ENCODE data around the gene RUBCN. TPM values are rescaled to one million over a fixed set of nuclear protein-coding genes. Genes with fewer than 3 reads are reported as not detected.
A peak's percentile ranks its signal among the peaks of the same experiment; 100 is the strongest.
"Not testable (repeated sequence)": the region's sequence is repeated elsewhere in the genome, so short reads cannot be mapped to it uniquely, and the experiment has no call there.

Gene RUBCN
- total RNA-seq, 1 donor from 2014 or later: 33.1 TPM

- Histone ChIP-seq H3K9me3 (no peaks in the 10 kb centered on the region), H3K36me3 (no peaks in the 10 kb centered on the region), H3K4me3 (no peak overlapping the region), H3K27me3 (ENCODE audit: low read depth) (no peaks in the 10 kb centered on the region), H3K27ac (peak overlapping the region; percentile 64), H3K4me1 (peaks cover 27% of the 10 kb centered on the region)
- DNase-seq (no peak), ATAC-seq (no peak)
- TF ChIP-seq CTCF (IDR thresholded peaks at IDR 0.05): no peak
- intact Hi-C loops (cut with DNase I): no loop called here
These were observed 1.9 kb downstream of the RUBCN start for GRCh38 chr3:197734667-197735318.

DNA sequence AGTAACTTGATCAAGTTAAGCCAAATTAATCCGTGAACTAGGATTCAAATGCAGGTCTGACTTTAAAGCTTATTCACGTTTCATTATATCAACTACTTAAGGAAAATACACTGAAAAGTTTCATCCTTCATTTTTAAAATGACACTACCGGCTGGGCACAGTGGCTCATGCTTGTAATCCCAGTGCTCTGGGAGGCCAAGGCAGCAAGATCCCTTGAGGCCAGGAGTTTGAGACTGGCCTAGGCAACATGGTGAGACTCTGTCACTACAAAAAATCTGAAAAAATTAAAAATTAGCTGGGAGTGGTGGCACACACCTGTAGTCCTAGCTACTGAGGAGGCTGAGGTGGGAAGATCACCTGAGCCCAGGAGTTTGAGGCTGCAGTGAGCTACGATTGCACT is 3.7 kb downstream of the RUBCN start:
- H3K9me3 ChIP-seq: no peaks in the 10 kb centered on the region
- H3K4me3 ChIP-seq: no peak overlapping the region
- H3K27me3 ChIP-seq (ENCODE audit: low read depth): no peaks in the 10 kb centered on the region
- no peaks in the 10 kb centered on the region for H3K36me3 ChIP-seq
- ATAC-seq (no peak), DNase-seq (no peak)
- H3K27ac ChIP-seq: no peak overlapping the region
- H3K4me1 ChIP-seq: peaks cover 27% of the 10 kb centered on the region
- intact Hi-C loops (cut with DNase I): no loop called here
- TF ChIP-seq CTCF (IDR thresholded peaks at IDR 0.05): no peak

DNA sequence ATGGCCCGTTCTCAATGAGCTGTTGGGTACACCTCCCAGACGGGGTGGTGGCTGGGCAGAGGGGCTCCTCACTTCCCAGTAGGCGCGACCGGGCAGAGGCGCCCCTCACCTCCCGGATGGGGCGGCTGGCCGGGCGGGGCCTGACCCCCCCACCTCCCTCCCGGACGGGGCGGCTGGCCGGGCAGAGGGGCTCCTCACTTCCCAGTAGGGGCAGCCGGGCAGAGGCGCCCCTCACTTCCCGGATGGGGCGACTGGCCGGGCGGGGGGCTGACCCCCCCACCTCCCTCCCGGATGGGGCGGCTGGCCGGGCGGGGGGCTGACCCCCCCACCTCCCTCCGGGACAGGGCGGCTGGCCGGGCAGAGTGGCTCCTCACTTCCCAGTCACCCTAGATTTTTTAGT is 5.2 kb downstream of the RUBCN start:
- H3K36me3 ChIP-seq; H3K27ac ChIP-seq; ATAC-seq; DNase-seq; H3K4me3 ChIP-seq; intact Hi-C loops (cut with DNase I); H3K27me3 ChIP-seq (ENCODE audit: low read depth); H3K9me3 ChIP-seq: not testable (repeated sequence)
- peaks cover 19% of the 10 kb centered on the region for H3K4me1 ChIP-seq

- H3K27ac ChIP-seq; H3K27me3 ChIP-seq (ENCODE audit: low read depth); DNase-seq; H3K4me3 ChIP-seq; ATAC-seq; intact Hi-C loops (cut with DNase I); H3K36me3 ChIP-seq; H3K9me3 ChIP-seq: not testable (repeated sequence)
- peaks cover 16% of the 10 kb centered on the region for H3K4me1 ChIP-seq
These were observed 5.9 kb downstream of the RUBCN start for GRCh38 chr3:197730770-197731169.

- Histone ChIP-seq H3K27ac (no peak overlapping the region), H3K4me3 (no peak overlapping the region), H3K9me3 (no peaks in the 10 kb centered on the region), H3K36me3 (no peaks in the 10 kb centered on the region), H3K27me3 (ENCODE audit: low read depth) (no peaks in the 10 kb centered on the region), H3K4me1 (peaks cover 11% of the 10 kb centered on the region)
- DNase-seq (no peak), ATAC-seq (peak in 1 of 2 donors; percentile 57)
- no peak for TF ChIP-seq CTCF (IDR thresholded peaks at IDR 0.05)
- intact Hi-C loops (cut with DNase I): no loop called here
These were observed 6.5 kb downstream of the RUBCN start for GRCh38 chr3:197730200-197730599.

DNA sequence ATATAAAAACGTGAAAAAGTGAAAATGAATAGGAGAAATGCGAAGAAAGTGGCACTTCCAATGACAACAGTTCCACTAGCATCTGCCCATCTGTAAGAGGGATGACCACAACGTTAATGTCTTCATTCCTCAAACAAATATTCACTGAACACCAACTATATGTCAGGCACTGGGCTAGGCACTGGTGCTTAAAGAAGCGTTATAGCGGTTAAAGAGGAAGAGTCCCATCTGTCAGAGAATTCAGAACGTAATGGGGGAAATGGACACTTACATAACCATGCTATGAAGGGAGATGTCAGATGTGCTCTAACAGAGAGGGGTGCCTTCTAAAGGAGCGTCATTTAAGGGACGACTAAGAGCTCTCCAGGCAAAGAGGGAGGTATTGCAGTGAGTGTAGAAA is 8.2 kb downstream of the RUBCN start:
- no peak for DNase-seq
- no peaks in the 10 kb centered on the region for H3K27me3 ChIP-seq (ENCODE audit: low read depth)
- intact Hi-C loops (cut with DNase I): no loop called here
- no peak overlapping the region for H3K4me3 ChIP-seq
- no peak for TF ChIP-seq CTCF (IDR thresholded peaks at IDR 0.05)
- H3K4me1 ChIP-seq: no peaks in the 10 kb centered on the region
- no peak overlapping the region for H3K27ac ChIP-seq
- no peak for ATAC-seq
- no peaks in the 10 kb centered on the region for H3K9me3 ChIP-seq
- H3K36me3 ChIP-seq: no peaks in the 10 kb centered on the region

DNA sequence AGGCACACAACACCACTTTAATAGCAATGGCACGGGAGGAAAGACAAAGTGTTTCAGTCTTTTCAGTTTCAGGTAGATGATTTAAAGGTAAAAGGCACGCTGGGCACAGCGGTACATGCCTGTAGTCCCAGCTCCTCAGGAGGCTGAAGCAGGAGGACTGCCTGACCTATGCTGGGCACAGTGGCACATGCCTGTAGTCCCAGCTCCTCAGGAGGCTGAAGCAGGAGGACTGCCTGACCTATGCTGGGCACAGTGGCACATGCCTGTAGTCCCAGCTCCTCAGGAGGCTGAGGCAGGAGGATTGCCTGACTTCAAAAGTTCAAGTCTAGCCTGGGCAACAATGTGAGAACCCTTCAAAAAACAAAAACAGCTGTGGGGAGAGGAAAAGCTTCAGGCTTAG is 8.8 kb downstream of the RUBCN start:
- H3K36me3 ChIP-seq; ATAC-seq; H3K9me3 ChIP-seq; H3K27me3 ChIP-seq (ENCODE audit: low read depth); intact Hi-C loops (cut with DNase I); H3K27ac ChIP-seq; H3K4me3 ChIP-seq; DNase-seq; H3K4me1 ChIP-seq: not testable (repeated sequence)
